ENCODE results near the gene TFDP1.

DNA sequence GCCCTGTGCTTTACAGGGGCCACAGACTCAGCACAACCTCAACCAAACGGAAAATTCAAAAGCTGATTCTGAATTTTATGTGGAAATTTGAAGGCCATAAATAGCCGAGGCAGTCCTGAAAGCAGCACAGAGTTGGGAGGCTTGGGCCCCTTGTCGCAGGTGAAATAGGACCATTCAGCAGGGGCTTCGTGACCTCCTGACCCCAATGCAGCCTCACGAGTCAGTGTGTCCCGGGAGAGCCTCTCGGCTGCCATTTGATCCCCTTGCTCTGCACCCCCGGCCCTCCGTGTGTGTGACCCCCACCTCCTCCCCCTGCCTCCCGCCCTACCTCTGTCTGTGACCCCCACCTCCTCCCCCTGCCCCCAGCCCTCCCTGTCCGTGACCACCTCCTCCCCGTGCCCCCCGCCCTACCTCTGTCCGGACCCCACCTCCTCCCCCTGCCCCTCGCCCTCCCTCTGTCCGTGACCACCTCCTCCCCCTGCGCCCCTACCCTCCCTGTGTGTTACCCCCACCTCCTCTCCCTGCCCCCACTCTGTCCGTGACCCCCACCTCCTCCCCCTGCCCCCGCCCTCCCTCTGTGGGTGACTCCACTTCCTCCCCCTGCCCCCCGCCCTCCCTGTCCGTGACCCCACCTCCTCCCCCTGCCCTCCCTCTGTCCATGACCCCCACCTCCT is 41.7 kb upstream of the TFDP1 start:
- no peak for TF ChIP-seq POLR2AphosphoS5 (IDR thresholded peaks at IDR 0.05)
- TF ChIP-seq, protein P1, sequence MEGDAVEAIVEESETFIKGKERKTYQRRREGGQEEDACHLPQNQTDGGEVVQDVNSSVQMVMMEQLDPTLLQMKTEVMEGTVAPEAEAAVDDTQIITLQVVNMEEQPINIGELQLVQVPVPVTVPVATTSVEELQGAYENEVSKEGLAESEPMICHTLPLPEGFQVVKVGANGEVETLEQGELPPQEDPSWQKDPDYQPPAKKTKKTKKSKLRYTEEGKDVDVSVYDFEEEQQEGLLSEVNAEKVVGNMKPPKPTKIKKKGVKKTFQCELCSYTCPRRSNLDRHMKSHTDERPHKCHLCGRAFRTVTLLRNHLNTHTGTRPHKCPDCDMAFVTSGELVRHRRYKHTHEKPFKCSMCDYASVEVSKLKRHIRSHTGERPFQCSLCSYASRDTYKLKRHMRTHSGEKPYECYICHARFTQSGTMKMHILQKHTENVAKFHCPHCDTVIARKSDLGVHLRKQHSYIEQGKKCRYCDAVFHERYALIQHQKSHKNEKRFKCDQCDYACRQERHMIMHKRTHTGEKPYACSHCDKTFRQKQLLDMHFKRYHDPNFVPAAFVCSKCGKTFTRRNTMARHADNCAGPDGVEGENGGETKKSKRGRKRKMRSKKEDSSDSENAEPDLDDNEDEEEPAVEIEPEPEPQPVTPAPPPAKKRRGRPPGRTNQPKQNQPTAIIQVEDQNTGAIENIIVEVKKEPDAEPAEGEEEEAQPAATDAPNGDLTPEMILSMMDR (IDR thresholded peaks at IDR 0.05): no peak
